GM21447 (cell line): Measurements from ENCODE around the gene HYDIN.

ENCODE experiments used
- ATAC-seq: cut with Tn5 transposase; IDR thresholded peaks from one replicate; pipeline ENCODE4 v1.9.1; 2021; ENCODE audit not compliant: unreplicated experiment

The HYDIN gene

GRCh38 chr16:70793851-70794502 is 436.5 kb downstream of the HYDIN start:
- peak; percentile 51 for ATAC-seq

DNA sequence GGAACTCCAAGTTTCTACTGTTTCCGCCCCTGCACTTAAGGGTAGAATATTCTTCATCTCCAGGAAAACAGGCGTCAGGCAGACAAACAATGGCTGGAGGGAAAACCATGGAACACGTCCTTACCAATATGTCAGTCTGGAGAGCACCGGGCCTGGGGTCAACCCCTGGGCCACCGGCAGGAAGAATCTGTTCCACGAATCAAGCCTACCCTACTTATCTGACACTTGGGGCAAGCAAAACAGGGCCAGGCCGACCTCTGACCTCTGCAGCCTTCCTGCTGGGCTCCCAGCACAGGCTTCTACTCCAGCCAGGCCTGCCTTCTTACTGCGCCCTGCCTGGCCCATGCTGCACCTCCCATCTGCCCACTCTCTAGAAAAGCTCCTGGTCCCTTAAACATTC is 439.7 kb downstream of the HYDIN start:
- ATAC-seq: no peak

DNA sequence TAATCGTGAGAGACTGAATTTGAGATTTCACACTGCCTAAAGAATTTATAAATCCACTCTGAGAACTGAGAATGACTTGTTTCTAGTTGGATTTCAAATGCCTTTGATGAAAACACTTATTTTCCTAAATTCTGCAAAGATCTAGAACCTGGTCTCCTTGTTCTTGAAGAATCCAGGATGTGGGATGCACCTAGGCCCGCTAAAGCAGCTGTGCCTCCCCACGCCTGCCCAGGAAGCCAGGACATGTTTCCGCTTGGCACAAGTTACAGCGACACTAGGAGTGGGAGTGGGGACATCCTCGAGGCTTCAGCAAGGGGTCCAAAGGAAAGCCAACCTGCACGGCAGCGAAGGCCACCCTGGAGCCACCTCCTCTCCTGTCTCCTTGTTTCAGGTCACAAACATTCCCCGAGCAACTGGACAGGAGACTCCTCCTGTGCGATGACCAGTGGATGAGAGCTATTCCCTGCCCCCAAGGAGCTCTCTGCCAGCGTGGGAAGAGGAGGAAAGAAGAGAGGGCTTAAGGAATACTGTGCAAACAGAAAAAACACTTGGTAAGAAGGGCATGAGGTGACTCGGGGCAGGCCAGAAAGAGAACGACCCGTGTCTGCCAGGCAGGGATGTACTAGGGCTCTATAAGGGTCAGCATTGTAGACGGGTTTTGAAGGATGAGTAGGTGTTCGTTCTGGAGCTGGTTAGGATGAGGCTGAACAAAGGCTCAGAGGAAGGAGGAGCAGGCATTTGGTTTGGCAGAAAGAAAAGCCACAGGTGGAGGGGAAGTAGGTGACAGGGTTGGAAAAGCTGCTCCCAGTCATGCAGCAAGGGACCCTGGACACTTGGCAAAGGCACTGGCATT is 440.7 kb downstream of the HYDIN start:
- ATAC-seq: no peak

DNA sequence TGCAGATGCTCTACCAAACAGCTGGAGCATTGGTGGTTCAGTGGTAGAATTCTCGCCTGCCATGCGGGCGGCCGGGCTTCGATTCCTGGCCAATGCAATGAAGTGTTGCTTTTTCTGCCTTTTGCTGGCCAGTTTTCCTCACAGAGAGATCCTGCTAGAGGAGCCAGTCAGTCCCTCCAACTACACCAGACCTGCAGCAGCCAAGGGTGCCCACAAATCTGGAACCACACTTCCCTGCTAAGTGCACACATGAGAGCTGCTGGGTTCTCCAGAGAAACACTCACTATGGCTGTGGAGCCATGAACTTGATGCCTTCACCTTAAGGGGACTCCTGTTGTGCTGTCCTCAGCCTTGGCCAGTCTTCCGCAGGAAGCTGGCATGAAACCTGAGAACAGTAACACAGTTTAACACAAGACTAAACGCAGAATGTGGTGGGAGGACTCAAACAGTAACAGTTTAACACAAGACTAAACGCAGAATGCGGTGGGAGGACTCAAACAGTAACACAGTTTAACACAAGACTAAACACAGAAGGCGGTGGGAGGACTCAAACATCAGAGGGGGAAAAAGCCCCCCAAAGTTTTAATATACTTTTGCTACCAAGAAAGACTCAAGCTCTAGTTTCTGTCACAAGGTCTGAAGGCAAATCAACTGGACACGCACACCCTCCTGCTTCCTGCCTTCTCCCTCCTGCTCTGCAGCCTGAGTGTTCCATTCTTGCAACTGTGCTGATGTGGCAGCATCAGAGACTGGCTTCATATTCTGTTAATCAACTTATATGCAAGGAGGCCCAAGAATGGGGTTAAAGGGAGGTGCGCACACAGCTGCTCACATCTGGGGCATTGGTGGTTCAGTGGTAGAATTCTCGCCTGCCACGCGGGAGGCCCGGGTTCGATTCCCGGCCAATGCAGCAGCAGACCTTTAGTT is 441.6 kb downstream of the HYDIN start:
- no peak for ATAC-seq

- ATAC-seq: no peak
These were observed 444.3 kb downstream of the HYDIN start for GRCh38 chr16:70786020-70786755.

- no peak for ATAC-seq
These were observed 445.6 kb downstream of the HYDIN start for GRCh38 chr16:70784692-70785555.

DNA sequence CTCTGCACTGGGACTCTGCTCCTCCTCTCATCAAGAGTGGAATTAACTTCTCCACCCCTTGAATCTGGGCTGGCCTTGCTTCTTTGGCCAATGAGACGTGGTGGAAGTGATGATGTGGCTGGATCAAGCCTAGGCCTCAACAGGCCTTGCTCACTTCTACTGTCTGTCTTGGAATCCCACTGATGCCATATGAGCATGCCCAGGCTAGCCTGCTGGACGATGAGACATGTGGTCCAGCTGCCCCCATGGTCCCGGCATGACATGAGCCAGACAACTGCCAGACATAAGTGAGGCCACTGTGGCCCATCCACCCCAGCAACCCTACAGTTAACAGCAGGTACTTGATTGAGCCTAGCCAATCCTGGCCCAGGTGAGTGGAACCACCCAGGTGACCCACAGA is 448.3 kb downstream of the HYDIN start:
- ATAC-seq: no peak

- no peak for ATAC-seq
These were observed 448.7 kb downstream of the HYDIN start for GRCh38 chr16:70781800-70782199.

DNA sequence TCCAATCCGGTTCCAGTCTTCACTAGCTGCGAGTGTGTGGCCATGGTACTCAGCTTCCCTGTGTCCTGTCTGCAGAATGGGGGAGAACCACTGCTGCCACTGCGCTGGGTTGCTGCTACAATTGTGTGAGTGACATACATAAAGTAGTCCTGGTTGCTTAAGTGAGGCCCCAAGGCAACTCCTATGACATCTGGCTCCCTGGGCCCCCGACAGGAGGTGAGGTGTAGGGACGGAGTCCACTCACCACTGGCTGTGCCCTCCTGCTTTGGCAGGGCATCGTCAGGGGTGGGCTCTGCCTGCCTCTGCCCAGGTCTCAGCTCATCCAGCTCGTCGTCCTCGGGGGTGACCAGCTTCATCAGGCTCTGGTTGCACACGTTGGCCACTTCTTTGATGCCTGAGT is 450.0 kb downstream of the HYDIN start:
- no peak for ATAC-seq

DNA sequence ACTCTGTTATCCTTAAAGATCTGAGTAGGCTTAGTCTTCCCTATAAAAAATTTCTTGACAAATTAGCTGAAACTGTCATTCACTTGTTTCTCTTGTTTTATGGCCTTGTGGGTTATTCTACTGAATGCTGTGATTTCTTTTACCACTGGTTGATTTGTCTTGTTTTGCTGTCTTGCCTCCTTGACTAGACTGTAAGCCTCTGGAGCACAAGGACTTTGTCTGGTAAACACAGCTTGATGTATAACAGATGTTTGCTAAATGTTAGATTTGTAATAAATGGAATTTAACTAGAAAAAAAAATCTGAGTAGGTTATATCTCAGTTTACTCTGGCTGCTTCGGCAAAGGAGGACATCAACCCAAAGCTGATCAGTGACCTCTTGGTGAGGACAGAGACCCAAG is 451.2 kb downstream of the HYDIN start:
- ATAC-seq: no peak

- ATAC-seq: no peak
These were observed 451.6 kb downstream of the HYDIN start for GRCh38 chr16:70778901-70779309.

- ATAC-seq: no peak
These were observed 452.5 kb downstream of the HYDIN start for GRCh38 chr16:70777973-70778406.

- no peak for ATAC-seq
These were observed 453.0 kb downstream of the HYDIN start for GRCh38 chr16:70777496-70777895.

GRCh38 chr16:70775399-70775798 is 455.1 kb downstream of the HYDIN start:
- ATAC-seq: no peak

- ATAC-seq: no peak
These were observed 456.3 kb downstream of the HYDIN start for GRCh38 chr16:70774261-70774660.

DNA sequence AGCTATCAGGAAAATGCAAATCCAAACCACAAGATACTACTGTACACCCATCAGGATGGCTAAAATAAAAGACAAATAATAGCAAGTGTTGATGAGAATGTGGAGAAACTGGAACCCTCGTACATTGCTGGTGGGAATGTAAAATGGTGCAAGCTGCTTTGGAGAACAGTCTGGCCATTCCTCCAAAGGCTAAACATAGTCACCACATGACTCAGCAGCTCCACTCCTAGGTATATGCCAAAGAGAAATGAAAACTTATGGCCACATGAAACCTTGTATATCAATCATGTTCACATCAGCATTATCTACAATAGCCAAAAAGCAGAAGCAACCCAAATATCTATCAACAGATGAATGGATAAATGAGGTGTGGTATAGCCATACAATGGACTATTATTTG is 458.0 kb downstream of the HYDIN start:
- no peak for ATAC-seq

GRCh38 chr16:70770626-70771552 is 459.6 kb downstream of the HYDIN start:
- peak; percentile 81 for ATAC-seq

- ATAC-seq: no peak
These were observed 460.3 kb downstream of the HYDIN start for GRCh38 chr16:70770291-70770625.

DNA sequence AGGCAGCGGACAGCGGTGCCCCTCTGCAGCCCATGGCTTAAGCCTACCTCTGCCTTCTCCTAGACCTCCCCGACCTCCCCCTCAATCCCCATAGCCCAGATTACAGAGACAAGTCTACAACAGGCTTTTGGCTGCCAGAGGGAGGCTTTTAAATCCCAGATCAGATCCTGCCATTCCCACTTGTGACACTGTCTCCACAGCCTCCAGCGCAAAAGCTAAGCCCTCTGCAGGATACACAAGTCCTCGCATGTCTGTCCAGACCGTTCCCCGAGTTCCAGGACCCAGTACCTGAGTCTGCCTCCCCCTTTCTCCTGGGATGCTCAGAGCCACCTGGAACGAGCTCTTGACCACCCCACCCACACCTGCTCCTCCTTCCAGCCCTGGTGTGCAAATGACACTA is 460.8 kb downstream of the HYDIN start:
- ATAC-seq: no peak
